Measurements from ENCODE around the gene TCHP.

Gene TCHP

GRCh38 chr12:109931143-109931542 is 31.1 kb downstream of the TCHP start:
- TF ChIP-seq CTCF (IDR thresholded peaks at IDR 0.05; ENCODE audit: low read depth, low read length) (no peak), EZH2phosphoT487 (IDR thresholded peaks at IDR 0.05; ENCODE audit: low read depth) (no peak)
- Histone ChIP-seq H3K9ac (ENCODE audit: low read length) (no peak overlapping the region), H3K79me2 (ENCODE audit: low read length) (no peaks in the 10 kb centered on the region), H3K27me3 (ENCODE audit: low read depth, low read length) (no peaks in the 10 kb centered on the region), H3K27ac (ENCODE audit: low read length) (no peak overlapping the region), H3K36me3 (replicated peaks; ENCODE audit: low read depth, low read length) (peaks cover 55% of the 10 kb centered on the region), H3K4me1 (ENCODE audit: low read length) (no peaks in the 10 kb centered on the region), H3K4me3 (ENCODE audit: low read length) (no peak overlapping the region), H4K20me1 (ENCODE audit: insufficient read depth, low read length) (no peaks in the 10 kb centered on the region), H3K4me2 (ENCODE audit: low read length) (no peak overlapping the region), H2AFZ (ENCODE audit: low read depth, low read length) (no peak overlapping the region), H3K9me3 (ENCODE audit: insufficient read depth, low read length) (no peaks in the 10 kb centered on the region)

- no peak for TF ChIP-seq EZH2phosphoT487 (IDR thresholded peaks at IDR 0.05; ENCODE audit: low read depth)
- TF ChIP-seq CTCF (IDR thresholded peaks at IDR 0.05; ENCODE audit: low read depth, low read length), result no peak
- no peak overlapping the region for H2AFZ ChIP-seq (ENCODE audit: low read depth, low read length)
- H3K27me3 ChIP-seq (ENCODE audit: low read depth, low read length), result no peaks in the 10 kb centered on the region
- H3K36me3 ChIP-seq (replicated peaks; ENCODE audit: low read depth, low read length), result peaks cover 68% of the 10 kb centered on the region
- no peak overlapping the region for H3K9ac ChIP-seq (ENCODE audit: low read length)
- no peak overlapping the region for H3K4me3 ChIP-seq (ENCODE audit: low read length)
- H3K4me1 ChIP-seq (ENCODE audit: low read length), result no peaks in the 10 kb centered on the region
- no peaks in the 10 kb centered on the region for H4K20me1 ChIP-seq (ENCODE audit: insufficient read depth, low read length)
- H3K27ac ChIP-seq (ENCODE audit: low read length), result no peak overlapping the region
- H3K4me2 ChIP-seq (ENCODE audit: low read length), result no peak overlapping the region
- H3K79me2 ChIP-seq (ENCODE audit: low read length), result no peaks in the 10 kb centered on the region
- H3K9me3 ChIP-seq (ENCODE audit: insufficient read depth, low read length), result no peaks in the 10 kb centered on the region
Measured at GRCh38 chr12:109932878-109933503, 32.9 kb downstream of the TCHP start.

GRCh38 chr12:109934026-109934425 is 34.0 kb downstream of the TCHP start:
- no peak overlapping the region for H3K27ac ChIP-seq (ENCODE audit: low read length)
- H4K20me1 ChIP-seq (ENCODE audit: insufficient read depth, low read length), result no peaks in the 10 kb centered on the region
- H3K9me3 ChIP-seq (ENCODE audit: insufficient read depth, low read length), result no peaks in the 10 kb centered on the region
- H3K27me3 ChIP-seq (ENCODE audit: low read depth, low read length), result no peaks in the 10 kb centered on the region
- H3K9ac ChIP-seq (ENCODE audit: low read length), result no peak overlapping the region
- H3K36me3 ChIP-seq (replicated peaks; ENCODE audit: low read depth, low read length), result peaks cover 72% of the 10 kb centered on the region
- H3K79me2 ChIP-seq (ENCODE audit: low read length), result no peaks in the 10 kb centered on the region
- TF ChIP-seq CTCF (IDR thresholded peaks at IDR 0.05; ENCODE audit: low read depth, low read length) (peak; percentile 51), EZH2phosphoT487 (IDR thresholded peaks at IDR 0.05; ENCODE audit: low read depth) (no peak)
- no peak overlapping the region for H2AFZ ChIP-seq (ENCODE audit: low read depth, low read length)
- H3K4me1 ChIP-seq (ENCODE audit: low read length), result no peaks in the 10 kb centered on the region
- H3K4me3 ChIP-seq (ENCODE audit: low read length), result no peak overlapping the region
- H3K4me2 ChIP-seq (ENCODE audit: low read length), result no peak overlapping the region

GRCh38 chr12:109937371-109937770 is 37.3 kb downstream of the TCHP start:
- H3K9ac ChIP-seq (ENCODE audit: low read length), result no peak overlapping the region
- H3K9me3 ChIP-seq (ENCODE audit: insufficient read depth, low read length), result no peaks in the 10 kb centered on the region
- no peaks in the 10 kb centered on the region for H3K4me1 ChIP-seq (ENCODE audit: low read length)
- no peaks in the 10 kb centered on the region for H4K20me1 ChIP-seq (ENCODE audit: insufficient read depth, low read length)
- no peaks in the 10 kb centered on the region for H3K27me3 ChIP-seq (ENCODE audit: low read depth, low read length)
- no peak overlapping the region for H3K4me2 ChIP-seq (ENCODE audit: low read length)
- H3K36me3 ChIP-seq (replicated peaks; ENCODE audit: low read depth, low read length), result peaks cover 62% of the 10 kb centered on the region
- H3K27ac ChIP-seq (ENCODE audit: low read length), result no peak overlapping the region
- H2AFZ ChIP-seq (ENCODE audit: low read depth, low read length), result no peak overlapping the region
- no peaks in the 10 kb centered on the region for H3K79me2 ChIP-seq (ENCODE audit: low read length)
- no peak overlapping the region for H3K4me3 ChIP-seq (ENCODE audit: low read length)
- TF ChIP-seq CTCF (IDR thresholded peaks at IDR 0.05; ENCODE audit: low read depth, low read length) (no peak), EZH2phosphoT487 (IDR thresholded peaks at IDR 0.05; ENCODE audit: low read depth) (no peak)
